ENCODE data around the gene TSHZ2.

DNA sequence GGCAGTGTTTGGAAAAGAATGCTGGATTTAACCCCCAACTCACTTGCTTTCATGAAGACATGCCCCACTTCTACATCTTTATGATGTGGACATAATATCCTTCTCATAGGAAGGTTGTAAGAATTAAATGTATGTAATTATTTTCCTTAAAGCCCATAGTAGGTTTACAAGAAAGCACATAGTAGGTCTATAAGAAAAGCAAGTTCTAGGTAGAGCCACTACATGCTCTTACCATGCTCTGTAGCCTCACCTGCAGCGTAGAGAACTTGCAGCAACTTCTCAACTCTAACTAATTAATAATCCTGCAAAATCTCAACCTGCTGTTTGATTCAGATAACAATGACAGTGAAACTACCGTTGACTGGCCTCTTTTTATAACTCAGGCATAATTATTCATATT, 288.4 kb downstream of the TSHZ2 start:
- TF ChIP-seq, protein P1, sequence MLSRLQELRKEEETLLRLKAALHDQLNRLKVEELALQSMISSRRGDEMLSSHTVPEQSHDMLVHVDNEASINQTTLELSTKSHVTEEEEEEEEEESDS (CRISPR knock-in tag; IDR thresholded peaks at IDR 0.05), result no peak
- TF ChIP-seq, protein P2, sequence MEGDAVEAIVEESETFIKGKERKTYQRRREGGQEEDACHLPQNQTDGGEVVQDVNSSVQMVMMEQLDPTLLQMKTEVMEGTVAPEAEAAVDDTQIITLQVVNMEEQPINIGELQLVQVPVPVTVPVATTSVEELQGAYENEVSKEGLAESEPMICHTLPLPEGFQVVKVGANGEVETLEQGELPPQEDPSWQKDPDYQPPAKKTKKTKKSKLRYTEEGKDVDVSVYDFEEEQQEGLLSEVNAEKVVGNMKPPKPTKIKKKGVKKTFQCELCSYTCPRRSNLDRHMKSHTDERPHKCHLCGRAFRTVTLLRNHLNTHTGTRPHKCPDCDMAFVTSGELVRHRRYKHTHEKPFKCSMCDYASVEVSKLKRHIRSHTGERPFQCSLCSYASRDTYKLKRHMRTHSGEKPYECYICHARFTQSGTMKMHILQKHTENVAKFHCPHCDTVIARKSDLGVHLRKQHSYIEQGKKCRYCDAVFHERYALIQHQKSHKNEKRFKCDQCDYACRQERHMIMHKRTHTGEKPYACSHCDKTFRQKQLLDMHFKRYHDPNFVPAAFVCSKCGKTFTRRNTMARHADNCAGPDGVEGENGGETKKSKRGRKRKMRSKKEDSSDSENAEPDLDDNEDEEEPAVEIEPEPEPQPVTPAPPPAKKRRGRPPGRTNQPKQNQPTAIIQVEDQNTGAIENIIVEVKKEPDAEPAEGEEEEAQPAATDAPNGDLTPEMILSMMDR (IDR thresholded peaks at IDR 0.05 in 2 of 3, conservative IDR thresholded peaks at IDR 0.05 in 1 of 3; ENCODE audit: insufficient read depth in 2 of 3, low read depth in 1 of 3, low read length in 3 of 3), result no peak
- TF ChIP-seq, protein P3, sequence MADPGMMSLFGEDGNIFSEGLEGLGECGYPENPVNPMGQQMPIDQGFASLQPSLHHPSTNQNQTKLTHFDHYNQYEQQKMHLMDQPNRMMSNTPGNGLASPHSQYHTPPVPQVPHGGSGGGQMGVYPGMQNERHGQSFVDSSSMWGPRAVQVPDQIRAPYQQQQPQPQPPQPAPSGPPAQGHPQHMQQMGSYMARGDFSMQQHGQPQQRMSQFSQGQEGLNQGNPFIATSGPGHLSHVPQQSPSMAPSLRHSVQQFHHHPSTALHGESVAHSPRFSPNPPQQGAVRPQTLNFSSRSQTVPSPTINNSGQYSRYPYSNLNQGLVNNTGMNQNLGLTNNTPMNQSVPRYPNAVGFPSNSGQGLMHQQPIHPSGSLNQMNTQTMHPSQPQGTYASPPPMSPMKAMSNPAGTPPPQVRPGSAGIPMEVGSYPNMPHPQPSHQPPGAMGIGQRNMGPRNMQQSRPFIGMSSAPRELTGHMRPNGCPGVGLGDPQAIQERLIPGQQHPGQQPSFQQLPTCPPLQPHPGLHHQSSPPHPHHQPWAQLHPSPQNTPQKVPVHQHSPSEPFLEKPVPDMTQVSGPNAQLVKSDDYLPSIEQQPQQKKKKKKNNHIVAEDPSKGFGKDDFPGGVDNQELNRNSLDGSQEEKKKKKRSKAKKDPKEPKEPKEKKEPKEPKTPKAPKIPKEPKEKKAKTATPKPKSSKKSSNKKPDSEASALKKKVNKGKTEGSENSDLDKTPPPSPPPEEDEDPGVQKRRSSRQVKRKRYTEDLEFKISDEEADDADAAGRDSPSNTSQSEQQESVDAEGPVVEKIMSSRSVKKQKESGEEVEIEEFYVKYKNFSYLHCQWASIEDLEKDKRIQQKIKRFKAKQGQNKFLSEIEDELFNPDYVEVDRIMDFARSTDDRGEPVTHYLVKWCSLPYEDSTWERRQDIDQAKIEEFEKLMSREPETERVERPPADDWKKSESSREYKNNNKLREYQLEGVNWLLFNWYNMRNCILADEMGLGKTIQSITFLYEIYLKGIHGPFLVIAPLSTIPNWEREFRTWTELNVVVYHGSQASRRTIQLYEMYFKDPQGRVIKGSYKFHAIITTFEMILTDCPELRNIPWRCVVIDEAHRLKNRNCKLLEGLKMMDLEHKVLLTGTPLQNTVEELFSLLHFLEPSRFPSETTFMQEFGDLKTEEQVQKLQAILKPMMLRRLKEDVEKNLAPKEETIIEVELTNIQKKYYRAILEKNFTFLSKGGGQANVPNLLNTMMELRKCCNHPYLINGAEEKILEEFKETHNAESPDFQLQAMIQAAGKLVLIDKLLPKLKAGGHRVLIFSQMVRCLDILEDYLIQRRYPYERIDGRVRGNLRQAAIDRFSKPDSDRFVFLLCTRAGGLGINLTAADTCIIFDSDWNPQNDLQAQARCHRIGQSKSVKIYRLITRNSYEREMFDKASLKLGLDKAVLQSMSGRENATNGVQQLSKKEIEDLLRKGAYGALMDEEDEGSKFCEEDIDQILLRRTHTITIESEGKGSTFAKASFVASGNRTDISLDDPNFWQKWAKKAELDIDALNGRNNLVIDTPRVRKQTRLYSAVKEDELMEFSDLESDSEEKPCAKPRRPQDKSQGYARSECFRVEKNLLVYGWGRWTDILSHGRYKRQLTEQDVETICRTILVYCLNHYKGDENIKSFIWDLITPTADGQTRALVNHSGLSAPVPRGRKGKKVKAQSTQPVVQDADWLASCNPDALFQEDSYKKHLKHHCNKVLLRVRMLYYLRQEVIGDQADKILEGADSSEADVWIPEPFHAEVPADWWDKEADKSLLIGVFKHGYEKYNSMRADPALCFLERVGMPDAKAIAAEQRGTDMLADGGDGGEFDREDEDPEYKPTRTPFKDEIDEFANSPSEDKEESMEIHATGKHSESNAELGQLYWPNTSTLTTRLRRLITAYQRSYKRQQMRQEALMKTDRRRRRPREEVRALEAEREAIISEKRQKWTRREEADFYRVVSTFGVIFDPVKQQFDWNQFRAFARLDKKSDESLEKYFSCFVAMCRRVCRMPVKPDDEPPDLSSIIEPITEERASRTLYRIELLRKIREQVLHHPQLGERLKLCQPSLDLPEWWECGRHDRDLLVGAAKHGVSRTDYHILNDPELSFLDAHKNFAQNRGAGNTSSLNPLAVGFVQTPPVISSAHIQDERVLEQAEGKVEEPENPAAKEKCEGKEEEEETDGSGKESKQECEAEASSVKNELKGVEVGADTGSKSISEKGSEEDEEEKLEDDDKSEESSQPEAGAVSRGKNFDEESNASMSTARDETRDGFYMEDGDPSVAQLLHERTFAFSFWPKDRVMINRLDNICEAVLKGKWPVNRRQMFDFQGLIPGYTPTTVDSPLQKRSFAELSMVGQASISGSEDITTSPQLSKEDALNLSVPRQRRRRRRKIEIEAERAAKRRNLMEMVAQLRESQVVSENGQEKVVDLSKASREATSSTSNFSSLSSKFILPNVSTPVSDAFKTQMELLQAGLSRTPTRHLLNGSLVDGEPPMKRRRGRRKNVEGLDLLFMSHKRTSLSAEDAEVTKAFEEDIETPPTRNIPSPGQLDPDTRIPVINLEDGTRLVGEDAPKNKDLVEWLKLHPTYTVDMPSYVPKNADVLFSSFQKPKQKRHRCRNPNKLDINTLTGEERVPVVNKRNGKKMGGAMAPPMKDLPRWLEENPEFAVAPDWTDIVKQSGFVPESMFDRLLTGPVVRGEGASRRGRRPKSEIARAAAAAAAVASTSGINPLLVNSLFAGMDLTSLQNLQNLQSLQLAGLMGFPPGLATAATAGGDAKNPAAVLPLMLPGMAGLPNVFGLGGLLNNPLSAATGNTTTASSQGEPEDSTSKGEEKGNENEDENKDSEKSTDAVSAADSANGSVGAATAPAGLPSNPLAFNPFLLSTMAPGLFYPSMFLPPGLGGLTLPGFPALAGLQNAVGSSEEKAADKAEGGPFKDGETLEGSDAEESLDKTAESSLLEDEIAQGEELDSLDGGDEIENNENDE (IDR thresholded peaks at IDR 0.05; ENCODE audit: low read depth, low read length), result no peak
- TF ChIP-seq ZNF780A (CRISPR knock-in tag; IDR thresholded peaks at IDR 0.05), result no peak
- TF ChIP-seq, protein P4, sequence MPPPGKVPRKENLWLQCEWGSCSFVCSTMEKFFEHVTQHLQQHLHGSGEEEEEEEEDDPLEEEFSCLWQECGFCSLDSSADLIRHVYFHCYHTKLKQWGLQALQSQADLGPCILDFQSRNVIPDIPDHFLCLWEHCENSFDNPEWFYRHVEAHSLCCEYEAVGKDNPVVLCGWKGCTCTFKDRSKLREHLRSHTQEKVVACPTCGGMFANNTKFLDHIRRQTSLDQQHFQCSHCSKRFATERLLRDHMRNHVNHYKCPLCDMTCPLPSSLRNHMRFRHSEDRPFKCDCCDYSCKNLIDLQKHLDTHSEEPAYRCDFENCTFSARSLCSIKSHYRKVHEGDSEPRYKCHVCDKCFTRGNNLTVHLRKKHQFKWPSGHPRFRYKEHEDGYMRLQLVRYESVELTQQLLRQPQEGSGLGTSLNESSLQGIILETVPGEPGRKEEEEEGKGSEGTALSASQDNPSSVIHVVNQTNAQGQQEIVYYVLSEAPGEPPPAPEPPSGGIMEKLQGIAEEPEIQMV (tag; conservative IDR thresholded peaks at IDR 0.05; ENCODE audit: low read depth), result no peak
